ENCODE data around the gene UVRAG.

DNA sequence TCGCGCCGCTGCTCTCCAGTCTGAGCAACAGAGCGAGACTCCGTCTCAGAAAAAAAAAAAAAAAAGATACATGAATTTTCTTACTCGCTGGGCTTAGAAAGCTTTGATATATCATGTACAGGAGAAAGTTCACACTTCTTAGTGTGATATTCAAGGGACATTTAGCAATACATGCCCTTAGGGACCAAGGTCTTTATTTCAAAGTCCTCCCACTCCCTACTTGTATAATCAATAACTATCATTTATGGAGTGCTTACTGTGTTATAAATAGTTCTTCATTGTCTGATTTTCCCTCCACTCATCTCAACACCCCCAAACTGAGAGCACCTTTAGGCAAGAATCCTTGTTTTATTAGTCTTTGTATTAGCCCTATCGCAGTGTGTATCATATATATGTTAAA is 103.3 kb downstream of the UVRAG start:
- no peak for TF ChIP-seq POLR2A (IDR thresholded peaks at IDR 0.05)
- TF ChIP-seq, protein P1, sequence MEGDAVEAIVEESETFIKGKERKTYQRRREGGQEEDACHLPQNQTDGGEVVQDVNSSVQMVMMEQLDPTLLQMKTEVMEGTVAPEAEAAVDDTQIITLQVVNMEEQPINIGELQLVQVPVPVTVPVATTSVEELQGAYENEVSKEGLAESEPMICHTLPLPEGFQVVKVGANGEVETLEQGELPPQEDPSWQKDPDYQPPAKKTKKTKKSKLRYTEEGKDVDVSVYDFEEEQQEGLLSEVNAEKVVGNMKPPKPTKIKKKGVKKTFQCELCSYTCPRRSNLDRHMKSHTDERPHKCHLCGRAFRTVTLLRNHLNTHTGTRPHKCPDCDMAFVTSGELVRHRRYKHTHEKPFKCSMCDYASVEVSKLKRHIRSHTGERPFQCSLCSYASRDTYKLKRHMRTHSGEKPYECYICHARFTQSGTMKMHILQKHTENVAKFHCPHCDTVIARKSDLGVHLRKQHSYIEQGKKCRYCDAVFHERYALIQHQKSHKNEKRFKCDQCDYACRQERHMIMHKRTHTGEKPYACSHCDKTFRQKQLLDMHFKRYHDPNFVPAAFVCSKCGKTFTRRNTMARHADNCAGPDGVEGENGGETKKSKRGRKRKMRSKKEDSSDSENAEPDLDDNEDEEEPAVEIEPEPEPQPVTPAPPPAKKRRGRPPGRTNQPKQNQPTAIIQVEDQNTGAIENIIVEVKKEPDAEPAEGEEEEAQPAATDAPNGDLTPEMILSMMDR (IDR thresholded peaks at IDR 0.05) = no peak
